Gastrocnemius medialis (tissue), 4 donors: ENCODE data around the gene FLVCR1.

Source experiments
- POLR2A ChIP-seq, 2 donors: fragments of 450-650 bp; IDR thresholded peaks; one replicate each; pipeline ENCODE4 v1.6.1; 2017; ENCODE audit warnings: antibody characterized with exemption in 2 of 2, mild to moderate bottlenecking in 2 of 2, moderate library complexity in 2 of 2
- TF ChIP-seq, protein P1 (sequence below), 5 experiments: fragments of 450-650 bp in 3 of 5; fragments of 200-600 bp in 2 of 5; sonication (generic) in 2 of 5; IDR thresholded peaks in 4 of 5; conservative IDR thresholded peaks in 1 of 5; 1 replicate in 4 of 5; 2 replicates in 1 of 5; pipeline ENCODE4 v1.5.1; 2016 to 2019; ENCODE audit warnings: antibody characterized with exemption in 5 of 5, mild to moderate bottlenecking in 3 of 5, moderate library complexity in 3 of 5

DNA sequence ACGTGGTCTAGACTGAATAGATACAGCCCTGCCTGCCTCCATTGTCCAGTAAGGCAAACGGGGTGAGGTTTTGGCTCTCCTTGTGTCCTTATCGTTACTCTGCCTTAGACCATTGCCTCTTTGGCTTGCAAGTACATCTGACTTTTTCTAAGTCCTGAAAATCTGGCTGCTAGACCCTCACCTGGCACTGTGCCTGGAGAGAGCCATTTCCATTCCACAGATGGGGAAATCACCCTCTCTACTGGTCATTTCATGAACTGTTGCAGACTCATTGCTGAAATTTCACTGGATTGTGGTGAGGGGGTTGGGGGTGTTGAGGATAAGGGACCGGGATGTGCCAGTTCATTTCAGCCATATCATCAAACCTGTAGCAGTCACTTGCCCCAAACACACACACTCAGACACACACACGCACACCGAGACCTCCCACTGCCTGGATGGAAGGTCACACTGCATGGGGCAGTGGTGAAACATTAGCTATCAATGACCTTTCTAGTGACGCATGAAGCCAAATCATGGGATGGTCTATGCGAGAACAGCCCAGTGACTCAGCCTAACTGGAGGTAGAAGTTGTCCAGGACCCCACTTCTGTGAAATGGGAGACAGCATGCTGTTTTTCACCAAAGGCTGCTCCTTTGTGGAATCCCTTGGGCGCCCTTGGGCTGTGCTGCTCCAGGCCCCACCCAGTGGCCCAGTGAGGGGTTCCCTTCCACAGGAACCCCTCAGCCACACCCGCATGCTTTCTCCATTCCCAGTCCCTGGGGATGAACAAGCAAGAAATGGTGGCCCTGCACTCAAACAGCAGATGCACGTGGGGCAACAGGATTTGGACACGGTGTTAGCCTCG lies 57.4 kb downstream of the FLVCR1 start:
- TF ChIP-seq, protein P1, sequence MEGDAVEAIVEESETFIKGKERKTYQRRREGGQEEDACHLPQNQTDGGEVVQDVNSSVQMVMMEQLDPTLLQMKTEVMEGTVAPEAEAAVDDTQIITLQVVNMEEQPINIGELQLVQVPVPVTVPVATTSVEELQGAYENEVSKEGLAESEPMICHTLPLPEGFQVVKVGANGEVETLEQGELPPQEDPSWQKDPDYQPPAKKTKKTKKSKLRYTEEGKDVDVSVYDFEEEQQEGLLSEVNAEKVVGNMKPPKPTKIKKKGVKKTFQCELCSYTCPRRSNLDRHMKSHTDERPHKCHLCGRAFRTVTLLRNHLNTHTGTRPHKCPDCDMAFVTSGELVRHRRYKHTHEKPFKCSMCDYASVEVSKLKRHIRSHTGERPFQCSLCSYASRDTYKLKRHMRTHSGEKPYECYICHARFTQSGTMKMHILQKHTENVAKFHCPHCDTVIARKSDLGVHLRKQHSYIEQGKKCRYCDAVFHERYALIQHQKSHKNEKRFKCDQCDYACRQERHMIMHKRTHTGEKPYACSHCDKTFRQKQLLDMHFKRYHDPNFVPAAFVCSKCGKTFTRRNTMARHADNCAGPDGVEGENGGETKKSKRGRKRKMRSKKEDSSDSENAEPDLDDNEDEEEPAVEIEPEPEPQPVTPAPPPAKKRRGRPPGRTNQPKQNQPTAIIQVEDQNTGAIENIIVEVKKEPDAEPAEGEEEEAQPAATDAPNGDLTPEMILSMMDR (IDR thresholded peaks at IDR 0.05 in 4 of 5, conservative IDR thresholded peaks at IDR 0.05 in 1 of 5), result no peak
- TF ChIP-seq POLR2A (IDR thresholded peaks at IDR 0.05), result no peak
